B cell (primary cell): ENCODE data around the gene GRM4. TPM values are rescaled to one million over a fixed set of nuclear protein-coding genes. Genes with fewer than 3 reads are reported as not detected.

Experiments
- ATAC-seq: fragments of 200-7000 bp; cut with Tn5 transposase; one replicate; pipeline ENCODE4 v1.10.0; 2021; ENCODE audit warnings: low read depth, mild to moderate bottlenecking, moderate number of reproducible peaks, moderate library complexity
- CTCF ChIA-PET: fragments of 350-600 bp; sonication (Branson Sonifier 250); formaldehyde crosslinking; loops from one replicate; lab custom pipeline; 2021; ENCODE audit warnings: antibody characterized with exemption, inconsistent platforms; lab: Charles Lee
- POLR2A ChIA-PET: fragments of 350-600 bp; sonication (Branson Sonifier 250); formaldehyde crosslinking; loops from one replicate; lab custom pipeline; 2021; ENCODE audit warnings: antibody characterized with exemption; lab: Charles Lee
- DNase-seq: peaks from one replicate; pipeline ENCODE4 v3.0.0; 2013
- H2AFZ ChIP-seq: 2 replicates; pipeline ENCODE4 v1.6.1; 2012; ENCODE audit warnings: mild to moderate bottlenecking, low read depth, low read length; ENCODE audit not compliant: insufficient read depth, poor library complexity, severe bottlenecking
- H3K27ac ChIP-seq, 2 donors: 1 replicate in 1 of 2; 2 replicates in 1 of 2; pipeline ENCODE4 v1.5.1; 2012 to 2013; ENCODE audit warnings: low read length in 2 of 2, mild to moderate bottlenecking in 2 of 2, moderate library complexity in 1 of 2
- H3K27me3 ChIP-seq, 4 experiments: fragments of 200-600 bp in 1 of 4; sonication (generic) in 1 of 4; replicated peaks in 1 of 4; 1 replicate in 2 of 4; 2 replicates in 2 of 4; pipeline versions ENCODE4 v1.6.1 to v1.7.0; 2013 to 2016; ENCODE audit warnings: low read length in 3 of 4, mild to moderate bottlenecking in 2 of 4, mixed read lengths in 1 of 4, moderate library complexity in 1 of 4; ENCODE audit not compliant: insufficient read depth in 4 of 4, control insufficient read depth in 3 of 4; ENCODE audit errors: control extremely low read depth in 1 of 4
- H3K36me3 ChIP-seq, 2 experiments: replicated peaks in 1 of 2; 1 replicate in 1 of 2; 2 replicates in 1 of 2; pipeline versions ENCODE4 v1.6.1 to v1.7.1; 2013; ENCODE audit warnings: low read length in 1 of 2; ENCODE audit not compliant: insufficient read depth in 2 of 2, control insufficient read depth in 1 of 2; ENCODE audit errors: control extremely low read depth in 1 of 2, extremely low read depth in 1 of 2
- H3K4me1 ChIP-seq, 2 donors: fragments of 200-600 bp in 1 of 2; sonication (generic) in 1 of 2; 1 replicate in 1 of 2; 2 replicates in 1 of 2; pipeline versions ENCODE4 v1.5.1 to v1.6.1; 2013 to 2017; ENCODE audit warnings: low read length in 2 of 2; ENCODE audit not compliant: control insufficient read depth in 2 of 2, insufficient read depth in 2 of 2
- H3K4me2 ChIP-seq: replicated peaks from 2 replicates; pipeline ENCODE3; 2012; ENCODE audit warnings: mild to moderate bottlenecking, low read depth, low read length; ENCODE audit not compliant: poor library complexity, severe bottlenecking
- H3K4me3 ChIP-seq, 5 experiments: fragments of 200-600 bp in 1 of 5; sonication (generic) in 1 of 5; 1 replicate in 3 of 5; 2 replicates in 2 of 5; pipeline versions ENCODE4 v1.5.1 to v1.7.0; 2011 to 2016; ENCODE audit warnings: low read length in 4 of 5, mild to moderate bottlenecking in 4 of 5, low read depth in 2 of 5, control low read depth in 1 of 5, moderate library complexity in 1 of 5; ENCODE audit not compliant: insufficient read depth in 1 of 5; ENCODE audit errors: control extremely low read depth in 1 of 5, extremely low read depth in 1 of 5
- H3K79me2 ChIP-seq: fragments of 200-600 bp; sonication (generic); one replicate; pipeline ENCODE4 v1.6.0; 2016; ENCODE audit warnings: low read length; ENCODE audit not compliant: control insufficient read depth, insufficient read depth
- H3K9ac ChIP-seq: fragments of 200-600 bp; sonication (generic); 2 replicates; pipeline ENCODE4 v1.6.1; 2017; ENCODE audit warnings: mild to moderate bottlenecking, low read length, moderate library complexity
- H3K9me3 ChIP-seq, 3 donors: one replicate each; pipeline versions ENCODE4 v1.6.1 to v1.7.1; 2013; ENCODE audit warnings: low read length in 2 of 3; ENCODE audit not compliant: control insufficient read depth in 2 of 3, insufficient read depth in 1 of 3; ENCODE audit errors: control extremely low read depth in 1 of 3
- H4K20me1 ChIP-seq: 2 replicates; pipeline ENCODE4 v1.6.0; 2012; ENCODE audit warnings: mild to moderate bottlenecking, low read length; ENCODE audit not compliant: insufficient read depth, control insufficient read depth, poor library complexity, severe bottlenecking
- H3K27ac Mint-ChIP-seq: one replicate; pipeline ENCODE4 v1.8.0; 2021; ENCODE audit warnings: mixed read lengths
- H3K27me3 Mint-ChIP-seq: one replicate; pipeline ENCODE4 v1.8.0; 2021; ENCODE audit warnings: mixed read lengths
- H3K4me1 Mint-ChIP-seq: one replicate; pipeline ENCODE4 v1.8.0; 2021; ENCODE audit warnings: mixed read lengths
- H3K4me3 Mint-ChIP-seq: one replicate; pipeline ENCODE4 v1.8.0; 2021; ENCODE audit warnings: mixed read lengths
- H3K9me3 Mint-ChIP-seq: one replicate; pipeline ENCODE4 v1.8.0; 2022; ENCODE audit warnings: mixed read lengths; ENCODE audit not compliant: insufficient read depth
- EZH2 ChIP-seq: IDR thresholded peaks from 2 replicates; pipeline ENCODE4 v1.6.1; 2012; ENCODE audit warnings: borderline replicate concordance, low read depth, mild to moderate bottlenecking, moderate library complexity, low read length; ENCODE audit not compliant: insufficient read depth, poor library complexity, severe bottlenecking
- WGBS: methylation state at CpG from one replicate; pipeline ENCODE4 v1.1.5; 2013; ENCODE audit warnings: missing lambda C conversion rate; ENCODE audit not compliant: insufficient coverage; 5-methylcytosine and 5-hydroxymethylcytosine counted together
- intact Hi-C: fragments of 100-400 bp; cut with micrococcal nuclease; formaldehyde crosslinking; loops from one replicate; pipeline ENCODE4 v1.10.0; 2022
- polyA plus RNA-seq: library from polyadenylated mRNA; depleted of rRNA; stranded (reverse); fragments of >200 nt; gene quantifications from 2 replicates; pipeline ENCODE4 v1.2.3, GENCODE V29; 2012
- total RNA-seq, 2 donors: library from RNA; stranded (reverse); fragments of 120-200 nt in 1 of 2; gene quantifications; 1 replicate in 1 of 2; 2 replicates in 1 of 2; pipeline versions ENCODE4 v1.2.3 to v1.2.4, GENCODE V29; 2013 to 2022
- TF ChIP-seq, protein P1 (sequence below): fragments of 200-600 bp; IDR thresholded peaks from one replicate; pipeline ENCODE4 v1.8.0; 2022; ENCODE audit warnings: antibody characterized with exemption, mild to moderate bottlenecking

GRM4 gene
- total and polyA plus RNA-seq, 2 donors (not counting 1 experiment from before 2014, with no cell fraction given): 0.04 TPM; not detected in 1

DNA sequence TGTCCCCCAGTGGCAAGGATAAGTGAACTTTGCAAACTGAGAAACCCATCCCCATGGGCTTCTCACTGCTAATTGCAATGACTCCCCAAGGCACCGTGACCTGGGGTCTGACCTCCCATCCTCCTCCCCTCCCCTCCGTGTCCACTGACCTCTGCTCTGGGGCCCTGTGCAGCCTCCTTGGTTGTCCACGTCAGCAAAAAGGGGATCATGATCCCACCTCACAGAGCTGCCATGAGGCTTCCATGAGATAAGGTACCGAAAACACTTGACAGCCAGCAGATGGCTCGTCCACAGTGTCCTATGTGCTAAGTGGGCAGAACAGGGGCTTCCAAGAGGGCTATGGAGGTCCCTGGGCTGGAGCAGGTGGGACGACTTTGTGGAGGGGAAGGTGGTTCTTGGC, 104.5 kb downstream of the GRM4 start:
- Mint-ChIP-seq H3K4me3 (no peak overlapping the region), H3K27me3 (peaks cover 3% of the 10 kb centered on the region), H3K4me1 (peaks cover 11% of the 10 kb centered on the region), H3K27ac (no peak overlapping the region), H3K9me3 (no peaks in the 10 kb centered on the region)
- Histone ChIP-seq H2AFZ (no peak overlapping the region), H3K4me3 (no peak overlapping the region), H3K27ac (no peak overlapping the region), H3K9me3 (peaks cover 0 to 7% (median 0%) of the 10 kb centered on the region in 3 donors), H3K27me3 (no peaks in the 10 kb centered on the region), H3K4me2 (no peak overlapping the region), H3K79me2 (no peaks in the 10 kb centered on the region), H4K20me1 (no peaks in the 10 kb centered on the region), H3K4me1 (no peaks in the 10 kb centered on the region), H3K36me3 (no peaks in the 10 kb centered on the region), H3K9ac (no peak overlapping the region)
- TF ChIP-seq, protein P1, sequence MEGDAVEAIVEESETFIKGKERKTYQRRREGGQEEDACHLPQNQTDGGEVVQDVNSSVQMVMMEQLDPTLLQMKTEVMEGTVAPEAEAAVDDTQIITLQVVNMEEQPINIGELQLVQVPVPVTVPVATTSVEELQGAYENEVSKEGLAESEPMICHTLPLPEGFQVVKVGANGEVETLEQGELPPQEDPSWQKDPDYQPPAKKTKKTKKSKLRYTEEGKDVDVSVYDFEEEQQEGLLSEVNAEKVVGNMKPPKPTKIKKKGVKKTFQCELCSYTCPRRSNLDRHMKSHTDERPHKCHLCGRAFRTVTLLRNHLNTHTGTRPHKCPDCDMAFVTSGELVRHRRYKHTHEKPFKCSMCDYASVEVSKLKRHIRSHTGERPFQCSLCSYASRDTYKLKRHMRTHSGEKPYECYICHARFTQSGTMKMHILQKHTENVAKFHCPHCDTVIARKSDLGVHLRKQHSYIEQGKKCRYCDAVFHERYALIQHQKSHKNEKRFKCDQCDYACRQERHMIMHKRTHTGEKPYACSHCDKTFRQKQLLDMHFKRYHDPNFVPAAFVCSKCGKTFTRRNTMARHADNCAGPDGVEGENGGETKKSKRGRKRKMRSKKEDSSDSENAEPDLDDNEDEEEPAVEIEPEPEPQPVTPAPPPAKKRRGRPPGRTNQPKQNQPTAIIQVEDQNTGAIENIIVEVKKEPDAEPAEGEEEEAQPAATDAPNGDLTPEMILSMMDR: no peak
- no peak for TF ChIP-seq EZH2
- intact Hi-C loops: no loop called here
- DNase-seq (no peak), ATAC-seq (no peak)
- WGBS: 93% methylated on average over 4 of the region's 6 CpGs
- ChIA-PET CTCF (no interaction called here), POLR2A (no interaction called here)

- ATAC-seq: no peak
- CTCF ChIA-PET: no interaction called here
- no peaks in the 10 kb centered on the region for H4K20me1 ChIP-seq
- Mint-ChIP-seq H3K4me3 (no peak overlapping the region), H3K4me1 (peaks cover 6% of the 10 kb centered on the region), H3K27ac (no peak overlapping the region), H3K27me3 (no peaks in the 10 kb centered on the region), H3K9me3 (no peaks in the 10 kb centered on the region)
- no peak for TF ChIP-seq EZH2
- TF ChIP-seq, protein P1: no peak
- H3K27ac ChIP-seq: no peak overlapping the region
- H3K4me3 ChIP-seq: no peak overlapping the region
- no peak overlapping the region for H3K9ac ChIP-seq
- H3K36me3 ChIP-seq: no peaks in the 10 kb centered on the region
- POLR2A ChIA-PET: no interaction called here
- peaks cover 0 to 3% (median 0%) of the 10 kb centered on the region in 3 donors for H3K9me3 ChIP-seq
- H3K4me1 ChIP-seq: no peaks in the 10 kb centered on the region
- no peak overlapping the region for H2AFZ ChIP-seq
- no peak overlapping the region for H3K4me2 ChIP-seq
- H3K27me3 ChIP-seq: peaks cover 0 to 2% (median 0%) of the 10 kb centered on the region in 4 experiments
- intact Hi-C loops: no loop called here
- 91% methylated on average over 11 of the region's 11 CpGs for WGBS
- DNase-seq: no peak
- no peaks in the 10 kb centered on the region for H3K79me2 ChIP-seq
Measured at GRCh38 chr6:34039943-34040342, 105.9 kb downstream of the GRM4 start.
